ENCODE data around the gene PDIA2.

The PDIA2 gene

GRCh38 chr16:296806-297510, 14.0 kb downstream of the PDIA2 start:
- no peak for DNase-seq

- no peak for DNase-seq
Observed at GRCh38 chr16:297832-298231, 14.9 kb downstream of the PDIA2 start.

- DNase-seq, result no peak
Observed at GRCh38 chr16:301235-301634, 18.3 kb downstream of the PDIA2 start.

GRCh38 chr16:301950-302349, 19.0 kb downstream of the PDIA2 start:
- DNase-seq, result no peak

GRCh38 chr16:303760-304505, 21.0 kb downstream of the PDIA2 start:
- DNase-seq, result no peak

- DNase-seq, result peak in 3 of 56 donors; percentile 11 to 28 (median 15)
Observed at GRCh38 chr16:305916-306626, 23.1 kb downstream of the PDIA2 start.

GRCh38 chr16:306911-307370, 24.0 kb downstream of the PDIA2 start:
- peak in 4 of 56 donors; percentile 14 to 37 (median 22) for DNase-seq

GRCh38 chr16:307691-308312, 24.8 kb downstream of the PDIA2 start:
- DNase-seq, result no peak

GRCh38 chr16:309476-309875, 26.5 kb downstream of the PDIA2 start:
- DNase-seq, result no peak

- no peak for DNase-seq
Observed at GRCh38 chr16:311725-312124, 28.8 kb downstream of the PDIA2 start.

GRCh38 chr16:314351-314750, 31.4 kb downstream of the PDIA2 start:
- no peak for DNase-seq

- DNase-seq, result no peak
Observed at GRCh38 chr16:314795-315299, 31.9 kb downstream of the PDIA2 start.

GRCh38 chr16:316741-317464, 33.9 kb downstream of the PDIA2 start:
- DNase-seq, result no peak

- no peak for DNase-seq
Observed at GRCh38 chr16:317583-317982, 34.6 kb downstream of the PDIA2 start.

- DNase-seq, result no peak
Observed at GRCh38 chr16:318628-319027, 35.7 kb downstream of the PDIA2 start.

- no peak for DNase-seq
Observed at GRCh38 chr16:320206-320605, 37.2 kb downstream of the PDIA2 start.

GRCh38 chr16:321532-321931, 38.6 kb downstream of the PDIA2 start:
- no peak for DNase-seq

GRCh38 chr16:322476-323143, 39.6 kb downstream of the PDIA2 start:
- DNase-seq, result no peak

GRCh38 chr16:324201-324450, 41.2 kb downstream of the PDIA2 start:
- no peak for DNase-seq
